ENCODE data around the gene COPG2. TPM values are rescaled to one million over a fixed set of nuclear protein-coding genes. Genes with fewer than 3 reads are reported as not detected.
"Not testable (repeated sequence)": the region's sequence is repeated elsewhere in the genome, so short reads cannot be mapped to it uniquely, and the experiment has no call there.

COPG2 gene
- total RNA-seq, result 10 to 100 TPM; 23.0 TPM

- Mint-ChIP-seq H3K9me3 (no peaks in the 10 kb centered on the region), H3K36me3 (no peaks in the 10 kb centered on the region), H3K27ac (peak within 1 kb of the TSS; percentile 66), H3K27me3 (no peaks in the 10 kb centered on the region), H3K4me1 (peaks cover 17% of the 10 kb centered on the region), H3K4me3 (peak within 1 kb of the TSS; percentile 82)
- peak; percentile 88 for DNase-seq
These were observed at the start of gene COPG2 for GRCh38 chr7:130668258-130669084. TSS of gene COPG2 (minus strand) at chr7:130668748. CDS start at chr7:130668668, 80 bp downstream.

DNA sequence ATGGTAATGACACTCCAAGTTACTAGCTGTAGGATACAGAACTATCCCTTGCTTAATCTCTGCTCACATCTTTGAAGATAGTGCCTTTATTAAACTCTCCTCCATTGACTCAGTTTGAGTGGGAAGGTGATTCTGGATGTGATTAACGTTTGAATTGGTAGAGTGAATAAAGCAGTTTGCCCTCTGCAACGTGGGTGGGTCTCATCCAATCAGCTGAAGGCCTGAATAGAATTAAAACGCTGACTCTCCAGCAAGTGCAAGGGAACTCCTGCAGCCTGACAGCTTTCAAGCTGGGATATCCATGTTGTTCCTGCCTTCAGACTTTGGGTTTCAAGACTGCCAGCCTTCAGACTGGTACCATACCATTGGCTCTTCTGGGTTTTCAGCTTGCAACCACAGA is 43.9 kb upstream of the COPG2 start:
- Mint-ChIP-seq H3K4me3 (no peak overlapping the region), H3K9me3 (no peaks in the 10 kb centered on the region), H3K27ac (no peak overlapping the region), H3K4me1 (no peaks in the 10 kb centered on the region), H3K27me3 (peaks cover 27% of the 10 kb centered on the region), H3K36me3 (no peaks in the 10 kb centered on the region)
- DNase-seq, result no peak

- H3K9me3 Mint-ChIP-seq, result peaks cover 4% of the 10 kb centered on the region
These were observed 40.2 kb upstream of the COPG2 start for GRCh38 chr7:130708766-130709165.

GRCh38 chr7:130708001-130708400 is 39.5 kb upstream of the COPG2 start:
- Mint-ChIP-seq H3K27ac (no peak overlapping the region), H3K4me1 (no peaks in the 10 kb centered on the region), H3K27me3 (peaks cover 30% of the 10 kb centered on the region), H3K4me3 (no peak overlapping the region), H3K36me3 (no peaks in the 10 kb centered on the region), H3K9me3 (peaks cover 4% of the 10 kb centered on the region)
- DNase-seq, result no peak

More at GRCh38 chr7:130708766-130709165, 40.2 kb upstream of the COPG2 start:
- Mint-ChIP-seq H3K4me1 (no peaks in the 10 kb centered on the region), H3K36me3 (no peaks in the 10 kb centered on the region), H3K4me3 (no peak overlapping the region), H3K27me3 (peaks cover 33% of the 10 kb centered on the region), H3K27ac (no peak overlapping the region)
- no peak for DNase-seq

DNA sequence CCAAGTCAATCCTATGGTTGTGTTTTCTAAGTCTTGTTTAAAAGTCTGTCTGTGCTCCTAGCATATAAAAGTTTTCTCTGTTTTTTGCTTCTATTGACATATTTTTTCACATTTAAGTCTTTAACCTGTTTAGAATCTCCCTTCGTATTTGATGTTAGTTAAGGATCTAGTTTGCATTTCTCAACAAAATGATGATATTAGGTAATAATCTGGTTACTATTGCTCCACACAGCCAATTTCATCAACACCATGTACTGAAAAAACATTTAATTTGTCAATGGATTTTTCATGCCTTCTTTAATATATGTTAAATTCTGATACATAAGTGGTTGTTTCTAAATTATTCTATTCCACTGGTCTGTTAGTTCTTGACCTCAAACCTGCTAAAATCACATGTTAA is 35.3 kb upstream of the COPG2 start:
- Mint-ChIP-seq H3K27me3 (peaks cover 20% of the 10 kb centered on the region), H3K4me1 (no peaks in the 10 kb centered on the region), H3K9me3 (peaks cover 4% of the 10 kb centered on the region), H3K4me3 (no peak overlapping the region), H3K27ac (no peak overlapping the region), H3K36me3 (no peaks in the 10 kb centered on the region)
- DNase-seq, result no peak

GRCh38 chr7:130701650-130702049 is 33.1 kb upstream of the COPG2 start:
- no peak overlapping the region for H3K27ac Mint-ChIP-seq
- no peaks in the 10 kb centered on the region for H3K4me1 Mint-ChIP-seq
- H3K9me3 Mint-ChIP-seq, result peaks cover 4% of the 10 kb centered on the region
- H3K36me3 Mint-ChIP-seq, result no peaks in the 10 kb centered on the region
- DNase-seq, result no peak
- no peak overlapping the region for H3K4me3 Mint-ChIP-seq
- peaks cover 16% of the 10 kb centered on the region for H3K27me3 Mint-ChIP-seq

DNA sequence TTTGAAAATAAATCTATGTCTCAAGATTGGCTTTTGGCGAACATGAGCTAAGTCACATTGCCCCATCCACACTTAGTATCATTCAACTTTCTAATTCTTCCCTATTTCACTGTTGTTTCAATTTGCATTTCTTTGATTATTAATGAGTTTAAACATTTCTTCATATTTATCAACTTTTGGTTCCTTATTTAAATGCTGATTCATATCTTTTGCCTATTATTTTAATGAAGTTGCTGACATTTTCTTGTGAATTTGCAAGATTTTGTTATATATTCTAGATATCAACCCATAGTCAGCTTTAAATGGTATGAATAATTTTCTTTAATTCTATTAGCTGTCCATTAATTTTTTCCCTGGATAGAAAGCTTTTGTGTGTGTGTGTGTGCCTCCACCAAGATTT is 32.2 kb upstream of the COPG2 start:
- peaks cover 8% of the 10 kb centered on the region for H3K27me3 Mint-ChIP-seq
- H3K4me3 Mint-ChIP-seq, result no peak overlapping the region
- DNase-seq, result no peak
- no peak overlapping the region for H3K27ac Mint-ChIP-seq
- no peaks in the 10 kb centered on the region for H3K36me3 Mint-ChIP-seq
- no peaks in the 10 kb centered on the region for H3K9me3 Mint-ChIP-seq
- H3K4me1 Mint-ChIP-seq, result no peaks in the 10 kb centered on the region

DNA sequence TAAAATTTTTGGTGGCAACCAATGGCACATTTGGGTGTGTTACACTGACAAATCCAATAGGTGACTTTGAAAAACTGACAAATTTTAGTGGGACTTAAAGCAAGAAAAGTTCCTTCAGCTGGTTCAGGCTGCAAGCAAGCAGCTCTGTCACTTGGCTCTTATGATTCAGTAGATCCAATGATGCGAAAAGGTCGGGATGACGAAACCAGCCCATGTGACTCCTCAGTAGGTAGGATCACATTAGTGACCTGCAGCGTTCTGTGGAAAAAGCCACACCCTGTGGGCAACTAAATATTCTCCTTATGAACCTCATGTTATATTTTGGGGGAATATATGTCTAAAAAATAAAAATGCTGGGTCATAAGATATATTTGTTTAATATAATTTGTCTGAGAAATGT is 31.1 kb upstream of the COPG2 start:
- H3K4me3 Mint-ChIP-seq, result no peak overlapping the region
- H3K27ac Mint-ChIP-seq, result no peak overlapping the region
- peaks cover 8% of the 10 kb centered on the region for H3K27me3 Mint-ChIP-seq
- DNase-seq, result no peak
- H3K36me3 Mint-ChIP-seq, result no peaks in the 10 kb centered on the region
- no peaks in the 10 kb centered on the region for H3K4me1 Mint-ChIP-seq
- no peaks in the 10 kb centered on the region for H3K9me3 Mint-ChIP-seq

DNA sequence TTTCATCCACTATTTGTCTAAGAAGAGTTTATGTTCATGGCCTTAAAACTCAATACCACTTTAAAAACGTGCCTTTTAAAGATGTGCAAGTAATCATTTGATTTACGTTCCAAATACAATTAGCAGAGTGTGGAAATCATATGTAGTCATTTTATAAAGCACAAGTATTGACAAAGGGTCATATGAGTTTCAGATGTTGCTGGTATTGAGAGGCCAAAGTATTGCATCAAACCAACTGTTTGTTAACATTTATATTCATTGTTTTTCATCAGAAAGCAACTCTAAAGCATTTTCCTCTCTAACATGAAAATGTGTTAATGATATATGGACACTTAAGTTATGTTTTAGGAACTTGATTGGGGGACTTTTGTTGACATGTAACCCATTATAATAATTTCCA is 29.3 kb upstream of the COPG2 start:
- Mint-ChIP-seq H3K4me1 (no peaks in the 10 kb centered on the region), H3K4me3 (no peak overlapping the region)

DNA sequence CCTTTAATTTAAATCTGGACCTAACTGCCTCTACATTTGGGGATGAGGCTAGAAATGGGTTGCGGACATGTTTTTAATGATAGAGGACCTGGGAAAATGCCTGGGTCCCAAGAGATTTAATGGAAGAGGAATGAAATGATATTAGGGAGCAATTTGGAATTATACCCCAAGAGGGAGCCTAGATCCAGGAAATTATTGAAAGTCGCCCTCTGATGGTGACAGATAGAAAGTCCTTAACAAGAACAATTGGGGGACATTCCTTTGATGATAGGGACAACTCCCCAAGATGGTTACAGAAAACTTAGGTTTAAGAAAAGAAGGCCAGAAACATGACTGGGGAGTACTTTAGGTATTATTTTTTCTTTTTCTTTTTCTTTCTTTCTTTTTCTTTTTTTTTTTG is 27.3 kb upstream of the COPG2 start:
- no peak for DNase-seq
- Mint-ChIP-seq H3K36me3 (no peaks in the 10 kb centered on the region), H3K27ac (no peak overlapping the region), H3K9me3 (peaks cover 7% of the 10 kb centered on the region), H3K4me3 (no peak overlapping the region), H3K27me3 (no peaks in the 10 kb centered on the region), H3K4me1 (no peaks in the 10 kb centered on the region)

More for the DNA sequence above, 29.3 kb upstream of the COPG2 start:
- H3K36me3 Mint-ChIP-seq, result no peaks in the 10 kb centered on the region
- no peak for DNase-seq
- H3K27ac Mint-ChIP-seq, result no peak overlapping the region
- H3K27me3 Mint-ChIP-seq, result peaks cover 3% of the 10 kb centered on the region
- H3K9me3 Mint-ChIP-seq, result no peaks in the 10 kb centered on the region

DNA sequence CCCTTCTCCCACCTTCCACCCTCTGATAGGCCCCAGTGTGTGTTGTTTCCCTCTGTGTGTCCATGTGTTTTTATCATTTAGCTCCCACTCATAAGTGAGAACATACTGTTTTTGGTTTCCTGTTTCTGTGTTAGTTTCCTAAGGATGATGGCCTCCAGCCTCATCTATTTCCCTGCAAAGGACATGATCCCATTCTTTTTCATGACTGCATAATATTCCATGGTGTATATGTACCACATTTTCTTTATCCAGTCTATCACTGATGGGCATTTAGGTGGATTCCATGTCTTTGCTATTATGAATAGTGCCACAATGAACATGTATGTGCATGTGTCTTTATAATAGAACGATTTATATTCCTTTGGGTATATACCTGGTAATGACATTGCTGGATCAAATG is 23.8 kb upstream of the COPG2 start:
- H3K36me3 Mint-ChIP-seq, H3K4me1 Mint-ChIP-seq, H3K27me3 Mint-ChIP-seq, H3K4me3 Mint-ChIP-seq, DNase-seq, H3K27ac Mint-ChIP-seq: not testable (repeated sequence)
- H3K9me3 Mint-ChIP-seq, result peaks cover 12% of the 10 kb centered on the region

DNA sequence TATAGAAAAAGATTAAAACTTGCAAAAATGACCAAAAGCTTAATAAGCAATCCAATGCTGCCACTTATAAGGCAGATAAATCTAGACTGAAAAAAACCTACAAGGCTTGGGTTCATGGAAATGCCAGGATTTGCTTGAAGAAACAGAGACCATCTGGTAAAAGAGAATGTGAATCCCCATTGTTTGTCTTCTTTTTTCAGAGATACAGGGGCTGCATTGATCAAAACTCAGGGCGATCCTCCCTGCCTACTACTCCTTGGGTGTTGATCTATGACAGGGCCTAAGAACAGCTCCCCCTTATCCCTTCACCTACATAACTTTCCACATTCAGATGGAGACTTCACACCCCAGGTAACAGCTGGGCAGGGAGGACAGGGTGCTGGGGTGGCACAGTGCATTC is 21.1 kb upstream of the COPG2 start:
- no peak overlapping the region for H3K27ac Mint-ChIP-seq
- peaks cover 12% of the 10 kb centered on the region for H3K9me3 Mint-ChIP-seq
- H3K27me3 Mint-ChIP-seq, result no peaks in the 10 kb centered on the region
- DNase-seq, result no peak
- H3K4me1 Mint-ChIP-seq, result no peaks in the 10 kb centered on the region
- no peak overlapping the region for H3K4me3 Mint-ChIP-seq
- peaks cover 5% of the 10 kb centered on the region for H3K36me3 Mint-ChIP-seq

DNA sequence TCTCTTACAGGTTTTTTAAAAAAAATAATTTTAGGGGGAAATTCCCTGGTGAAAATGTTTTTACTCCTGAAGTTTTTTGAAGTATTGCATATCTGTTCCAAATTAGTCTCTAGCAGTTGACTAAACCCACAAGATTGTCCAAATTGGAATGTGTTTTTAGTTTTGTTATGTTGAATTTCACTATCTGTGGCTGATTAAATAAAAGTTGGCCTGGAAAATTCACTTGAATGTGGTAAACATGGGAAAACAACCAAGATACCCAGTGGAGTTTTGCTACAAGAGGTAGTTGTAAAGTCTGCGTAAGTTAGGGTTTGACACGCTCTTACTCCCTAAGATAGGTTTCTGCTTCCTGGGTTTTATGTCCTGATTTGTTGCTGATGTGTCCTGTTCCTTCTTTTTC is 14.5 kb upstream of the COPG2 start:
- no peaks in the 10 kb centered on the region for H3K4me1 Mint-ChIP-seq
- no peak for DNase-seq
- peaks cover 3% of the 10 kb centered on the region for H3K27me3 Mint-ChIP-seq
- no peaks in the 10 kb centered on the region for H3K9me3 Mint-ChIP-seq
- no peaks in the 10 kb centered on the region for H3K36me3 Mint-ChIP-seq
- H3K27ac Mint-ChIP-seq, result no peak overlapping the region
- no peak overlapping the region for H3K4me3 Mint-ChIP-seq

- no peak for DNase-seq
- Mint-ChIP-seq H3K4me3 (no peak overlapping the region), H3K27me3 (peaks cover 4% of the 10 kb centered on the region), H3K9me3 (no peaks in the 10 kb centered on the region), H3K36me3 (no peaks in the 10 kb centered on the region), H3K27ac (no peak overlapping the region), H3K4me1 (peaks cover 4% of the 10 kb centered on the region)
These were observed 5.9 kb upstream of the COPG2 start for GRCh38 chr7:130674456-130674855.

GRCh38 chr7:130673066-130673465 is 4.5 kb upstream of the COPG2 start:
- peaks cover 4% of the 10 kb centered on the region for H3K27me3 Mint-ChIP-seq
- no peak overlapping the region for H3K4me3 Mint-ChIP-seq
- H3K36me3 Mint-ChIP-seq, result no peaks in the 10 kb centered on the region
- H3K4me1 Mint-ChIP-seq, result peaks cover 9% of the 10 kb centered on the region
- no peaks in the 10 kb centered on the region for H3K9me3 Mint-ChIP-seq
- no peak overlapping the region for H3K27ac Mint-ChIP-seq
- DNase-seq, result no peak

- Mint-ChIP-seq H3K4me1 (peaks cover 17% of the 10 kb centered on the region), H3K27me3 (no peaks in the 10 kb centered on the region), H3K36me3 (no peaks in the 10 kb centered on the region), H3K27ac (no peak overlapping the region), H3K9me3 (no peaks in the 10 kb centered on the region), H3K4me3 (no peak overlapping the region)
- DNase-seq, result no peak
These were observed 3.6 kb upstream of the COPG2 start for GRCh38 chr7:130672146-130672545.
